LHCN-M2 (cell line): ENCODE data around the gene MAPK13. TPM values are rescaled to one million over a fixed set of nuclear protein-coding genes. Genes with fewer than 3 reads are reported as not detected.

Experiments
- DNase-seq: peaks from one replicate; pipeline ENCODE4 v3.0.0-alpha.2; 2012; ENCODE audit warnings: low read depth
- polyA plus RNA-seq: library from polyadenylated mRNA; unstranded; fragments of >200 nt; gene quantifications from one replicate; pipeline ENCODE4 v1.2.1, GENCODE V29; 2012; ENCODE audit warnings: missing spikeins
- total RNA-seq: library from RNA; depleted of rRNA; stranded (reverse); fragments of >200 nt; gene quantifications from 2 replicates; pipeline ENCODE4 v1.2.3, GENCODE V29; 2014; rRNA removed

Gene MAPK13
- total RNA-seq: 0.63 and 1.0 TPM in 2 replicates
- 1.2 TPM for polyA plus RNA-seq

- DNase-seq: no peak
Measured at GRCh38 chr6:36129941-36130666, at the start of gene MAPK13. Gene MAPK13 (plus strand): TSS chr6:36130513. CDS start chr6:36130583, 70 bp downstream.

DNA sequence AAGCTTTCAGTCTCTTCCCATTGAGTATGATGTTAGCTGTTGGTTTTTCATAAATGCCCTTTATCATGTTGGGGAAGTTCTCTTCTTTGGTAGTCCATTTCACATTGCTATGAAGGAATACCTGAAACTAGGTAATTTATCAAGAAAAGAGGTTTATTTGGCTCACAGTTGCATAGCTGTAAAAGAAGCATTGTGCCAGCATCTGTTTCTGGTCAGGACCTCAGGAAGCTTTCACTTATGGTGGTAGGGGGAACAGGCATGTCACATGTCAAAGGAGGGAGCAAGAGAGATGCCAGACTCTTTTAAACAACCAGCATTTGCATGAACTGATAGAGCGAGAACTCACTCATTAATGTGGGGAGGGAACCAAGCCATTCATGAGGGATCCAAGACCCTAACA lies 48.0 kb upstream of the MAPK13 start:
- DNase-seq: no peak

DNA sequence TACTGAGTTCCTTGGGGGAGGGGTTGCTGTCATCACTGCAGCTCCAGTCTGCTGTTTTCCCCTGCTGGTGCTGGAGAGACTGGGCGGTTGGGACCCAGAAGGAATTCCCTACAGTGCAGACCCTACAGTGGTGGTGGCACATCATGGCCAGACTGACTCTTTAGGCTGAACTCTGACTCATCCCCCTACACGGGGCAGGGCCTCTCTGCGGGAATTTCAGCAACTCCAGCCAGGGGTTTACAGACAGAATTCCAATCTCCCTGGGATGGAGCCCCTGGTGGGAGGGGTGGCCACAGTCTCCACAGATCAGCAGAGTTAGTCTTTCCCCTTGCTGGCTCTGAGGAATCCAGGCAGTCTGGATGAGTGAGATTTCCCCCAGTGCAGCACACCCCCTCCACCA lies 46.9 kb upstream of the MAPK13 start:
- DNase-seq: no peak

DNA sequence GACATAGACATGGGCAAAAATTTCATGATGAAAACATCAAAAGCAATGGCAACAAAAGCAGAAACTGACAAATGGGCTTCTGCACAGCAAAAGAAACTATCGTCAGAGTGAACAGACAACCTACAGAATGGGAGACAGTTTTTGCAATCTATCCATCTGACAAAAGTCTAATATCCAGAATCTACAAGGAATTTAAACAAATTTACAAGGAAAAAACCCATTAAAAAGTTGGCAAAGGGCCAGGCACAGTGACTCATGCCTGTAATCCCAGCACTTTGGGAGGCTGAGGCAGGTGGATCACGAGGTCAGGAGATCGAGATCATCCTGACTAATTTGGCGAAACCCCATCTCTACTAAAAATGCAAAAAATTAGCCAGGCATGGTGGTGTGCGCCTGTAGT lies 42.1 kb upstream of the MAPK13 start:
- DNase-seq: peak; percentile 22

GRCh38 chr6:36089048-36089447 lies 41.3 kb upstream of the MAPK13 start:
- DNase-seq: no peak

DNA sequence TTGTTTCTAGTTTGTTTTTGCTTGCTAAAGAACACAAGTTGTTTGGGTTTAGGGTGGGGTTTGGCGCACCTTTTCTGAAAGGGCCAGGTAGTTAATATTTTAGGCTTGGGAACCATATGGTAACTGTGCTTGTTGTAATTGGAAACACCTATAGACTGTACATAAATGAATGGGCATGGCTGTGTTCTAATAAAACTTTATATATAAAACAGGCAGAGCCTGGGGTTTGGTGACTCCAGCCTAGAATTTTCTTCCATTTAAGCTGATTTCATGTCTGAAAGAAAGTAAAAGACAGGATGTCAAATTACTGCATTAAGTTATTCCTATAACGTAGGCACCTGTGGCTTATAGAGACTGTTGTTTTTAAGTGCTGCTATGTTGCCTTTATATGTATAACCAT lies 36.1 kb upstream of the MAPK13 start:
- DNase-seq: no peak

DNA sequence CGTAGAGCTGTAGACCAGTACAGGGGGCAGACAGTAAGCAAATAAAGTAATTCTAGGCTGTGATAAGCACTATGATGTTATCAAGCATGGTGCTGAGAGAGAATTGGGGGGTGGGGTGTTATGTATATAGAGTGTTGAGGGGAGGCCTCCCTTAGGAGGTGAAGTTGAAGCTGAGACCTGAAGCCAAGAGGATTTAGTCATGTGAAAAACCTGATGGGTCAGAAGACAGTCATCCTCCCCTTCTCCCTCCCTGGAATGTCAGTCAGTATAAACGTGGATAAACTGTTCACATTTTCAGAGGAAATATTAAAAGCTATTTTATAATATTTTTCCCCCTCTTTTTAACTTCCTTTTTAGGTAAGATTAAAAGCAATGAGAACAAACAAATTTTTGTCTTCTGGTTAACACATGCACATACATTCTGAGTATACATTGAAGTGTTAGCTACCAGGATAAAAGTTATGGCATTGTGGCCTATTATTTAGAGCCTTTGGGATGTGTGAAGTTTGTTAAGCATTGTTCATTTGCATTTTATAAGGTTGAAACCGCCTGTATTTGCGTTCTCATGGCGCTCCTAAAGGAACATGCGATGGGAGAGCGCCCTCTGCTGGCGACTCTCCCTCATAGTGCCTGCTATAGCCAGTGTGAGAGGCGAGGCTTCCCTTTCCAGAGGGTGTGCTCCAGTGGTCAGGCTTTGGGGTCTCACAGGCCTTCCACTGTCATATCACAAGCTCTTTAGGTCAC lies 35.4 kb upstream of the MAPK13 start:
- DNase-seq: peak; percentile 65

GRCh38 chr6:36095497-36096391 lies 34.6 kb upstream of the MAPK13 start:
- no peak for DNase-seq

DNA sequence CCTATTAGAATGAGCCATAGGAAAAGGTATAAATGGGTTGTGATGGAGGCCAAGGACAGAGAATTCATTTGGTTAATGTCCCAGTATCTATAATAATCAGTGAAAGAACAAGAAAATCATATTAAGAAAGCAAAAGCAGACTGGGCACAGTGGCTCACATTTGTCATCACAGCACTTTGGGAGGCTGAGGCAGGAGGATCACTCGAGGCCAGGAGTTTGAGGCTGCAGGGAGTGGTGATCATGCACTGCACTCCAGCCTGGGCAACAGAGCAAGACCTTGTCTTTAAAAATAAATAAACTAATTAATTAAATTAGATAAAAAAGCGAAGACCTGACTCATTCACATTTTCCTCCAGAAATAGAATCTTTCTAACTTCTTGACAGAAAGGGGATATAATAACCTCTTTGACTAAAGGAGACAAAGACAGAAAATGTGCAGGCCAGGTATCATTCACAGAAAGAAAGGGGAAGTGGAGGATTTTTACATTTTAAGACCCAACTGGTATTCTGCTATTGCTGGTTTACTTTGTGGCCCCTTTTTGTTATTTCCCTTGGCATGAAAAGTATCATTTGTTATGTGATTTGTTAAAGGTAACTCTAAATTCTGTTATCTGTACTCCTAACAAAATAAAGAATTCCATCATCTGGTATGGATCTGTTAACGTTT lies 31.9 kb upstream of the MAPK13 start:
- no peak for DNase-seq

DNA sequence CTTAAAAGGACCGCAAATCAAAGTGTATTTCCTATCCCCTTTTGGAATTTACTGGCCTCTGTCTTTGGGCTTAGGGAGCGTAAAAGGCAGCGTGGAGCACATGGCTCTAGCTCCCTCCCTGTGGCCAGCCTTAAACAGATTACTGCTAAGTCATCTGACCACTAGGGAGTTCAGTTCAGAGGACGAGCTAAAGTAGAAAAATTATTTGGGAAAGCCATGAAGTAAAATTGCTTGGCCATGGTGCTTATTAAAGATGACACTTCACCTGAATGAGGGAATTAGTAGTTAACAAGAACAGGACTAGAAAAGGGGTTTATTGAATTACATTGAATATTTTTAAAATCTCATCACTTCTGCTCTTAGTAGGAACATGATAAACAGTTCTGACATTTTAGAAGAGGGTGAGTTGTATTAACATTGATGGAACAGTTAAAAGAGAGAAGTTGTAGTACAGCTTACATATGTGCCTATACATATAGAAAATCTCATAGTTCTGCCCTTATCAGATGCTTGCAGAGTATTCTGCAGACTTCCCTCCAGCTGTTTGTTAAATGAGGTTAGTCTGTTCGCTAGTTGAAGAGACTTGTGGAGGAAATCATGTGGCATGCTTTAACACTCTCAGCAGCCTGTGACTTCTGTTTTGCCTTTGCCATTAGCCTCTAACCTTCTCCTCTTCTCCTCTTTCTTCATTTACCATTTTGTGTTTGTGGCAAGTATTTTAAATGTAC lies 31.2 kb upstream of the MAPK13 start:
- DNase-seq: no peak

DNA sequence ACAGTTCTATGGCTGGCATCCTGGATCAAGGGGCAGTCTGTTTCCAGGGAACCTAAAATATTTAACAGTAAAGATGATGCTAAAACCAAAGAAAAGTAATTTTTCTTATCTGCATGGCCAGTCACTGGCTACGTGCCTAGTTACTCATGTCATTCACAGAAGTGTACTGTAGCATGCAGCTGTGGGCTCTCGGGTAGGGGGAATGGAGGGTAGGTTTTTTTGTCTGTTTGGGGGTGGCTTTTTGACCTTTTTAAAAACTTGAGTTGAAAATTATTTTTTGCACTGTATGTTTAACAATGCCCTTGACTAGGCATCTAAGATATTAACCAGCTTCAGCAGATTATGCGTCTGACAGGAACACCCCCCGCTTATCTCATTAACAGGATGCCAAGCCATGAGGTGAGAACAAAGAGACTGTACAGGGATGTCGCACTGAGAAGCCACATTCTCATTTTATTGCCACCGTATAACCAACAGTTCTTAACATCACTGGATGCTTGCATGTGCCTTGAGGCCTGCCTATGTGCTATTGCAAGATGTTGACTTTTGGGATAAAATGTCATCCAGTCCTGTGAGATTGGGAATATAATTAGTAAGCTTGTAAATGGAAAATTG lies 30.3 kb upstream of the MAPK13 start:
- no peak for DNase-seq

GRCh38 chr6:36101691-36102090 lies 28.6 kb upstream of the MAPK13 start:
- no peak for DNase-seq

GRCh38 chr6:36102853-36103252 lies 27.5 kb upstream of the MAPK13 start:
- no peak for DNase-seq

- DNase-seq: no peak
Measured at GRCh38 chr6:36104836-36105235, 25.5 kb upstream of the MAPK13 start.

DNA sequence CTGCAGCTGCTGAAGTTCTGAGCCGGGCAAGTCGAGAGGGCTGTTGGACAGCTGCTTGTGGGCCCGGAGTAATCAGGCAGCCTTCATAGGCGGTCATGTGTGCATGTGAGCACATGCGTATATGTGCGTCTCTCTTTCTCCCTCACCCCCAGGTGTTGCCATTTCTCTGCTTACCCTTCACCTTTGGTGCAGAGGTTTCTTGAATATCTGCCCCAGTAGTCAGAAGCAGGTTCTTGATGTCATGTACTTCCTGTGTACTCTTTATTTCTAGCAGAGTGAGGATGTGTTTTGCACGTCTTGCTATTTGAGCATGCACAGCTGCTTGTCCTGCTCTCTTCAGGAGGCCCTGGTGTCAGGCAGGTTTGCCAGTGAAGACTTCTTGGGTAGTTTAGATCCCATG lies 21.2 kb upstream of the MAPK13 start:
- no peak for DNase-seq

GRCh38 chr6:36110050-36110449 lies 20.3 kb upstream of the MAPK13 start:
- DNase-seq: no peak

- no peak for DNase-seq
Measured at GRCh38 chr6:36110863-36111262, 19.4 kb upstream of the MAPK13 start.

DNA sequence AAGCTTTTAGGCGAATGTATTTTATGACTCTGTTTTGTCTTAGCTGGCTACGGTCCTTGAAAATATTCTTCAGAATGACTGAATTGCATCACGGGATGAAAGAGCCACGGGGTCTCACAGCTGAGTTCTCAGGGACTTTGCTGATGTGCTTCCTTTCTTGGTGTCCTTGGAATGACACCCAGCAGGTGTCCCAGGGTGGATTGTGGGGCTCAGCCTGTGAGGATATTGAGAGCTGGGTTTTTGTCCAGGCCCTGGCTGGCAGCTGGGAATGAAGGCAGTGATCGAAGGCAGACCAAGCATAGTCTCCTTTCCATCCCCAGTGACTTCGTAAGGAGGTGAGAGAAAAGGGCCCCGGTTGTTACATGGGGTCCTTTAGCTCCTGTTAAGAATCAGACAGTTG lies 18.8 kb upstream of the MAPK13 start:
- no peak for DNase-seq

DNA sequence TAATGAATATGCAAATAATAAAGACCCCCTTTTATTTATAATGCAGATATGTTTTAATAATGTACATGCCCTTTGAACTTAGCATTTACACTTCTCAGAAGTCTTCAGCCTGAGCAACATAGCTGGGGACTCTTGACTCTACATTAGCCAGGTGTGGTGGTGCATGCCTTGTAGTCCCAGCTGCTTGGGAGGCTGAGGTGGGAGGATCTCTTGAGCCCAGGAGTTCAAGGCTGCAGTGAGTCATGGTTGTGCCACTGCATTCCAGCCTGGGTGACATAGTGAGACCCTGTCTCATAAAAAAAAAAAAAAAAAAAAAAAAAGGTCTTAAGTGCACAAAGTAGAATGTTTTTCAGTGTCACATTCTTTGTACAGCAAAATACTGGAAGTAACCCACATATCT lies 17.3 kb upstream of the MAPK13 start:
- no peak for DNase-seq

DNA sequence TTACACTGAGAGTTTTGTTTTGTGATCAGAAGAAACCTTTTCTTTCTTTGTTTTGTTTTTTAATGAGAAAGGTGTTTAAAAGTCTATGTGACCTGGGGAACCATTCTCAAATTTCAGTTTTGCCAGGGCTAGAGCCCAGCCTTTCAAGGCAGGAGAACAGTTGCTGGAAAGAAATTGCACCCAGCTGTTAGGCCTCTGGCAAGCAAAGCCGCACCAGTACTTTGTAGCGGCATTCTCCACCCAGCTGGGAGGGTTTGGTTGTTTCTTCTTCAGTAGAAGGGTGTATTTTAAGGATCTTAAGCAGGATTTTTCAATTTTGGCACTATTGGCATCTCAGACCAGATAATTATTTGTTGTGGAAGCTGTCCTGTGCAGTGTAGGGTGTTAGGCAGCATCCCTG lies 16.6 kb upstream of the MAPK13 start:
- DNase-seq: no peak
